IMR-90 (cell line): ENCODE data around the gene LRRC3C.
A peak's percentile ranks its signal among the peaks of the same experiment; 100 is the strongest.

Experiments
- CHD1 ChIP-seq: IDR thresholded peaks from 2 replicates; pipeline ENCODE4 v1.6.1; 2012; ENCODE audit warnings: low read depth, low read length, improper control_type of control experiment
- CTCF ChIP-seq: conservative IDR thresholded peaks from 2 replicates; pipeline ENCODE4 v1.5.1; 2012; ENCODE audit warnings: mild to moderate bottlenecking, low read depth, low read length, improper control_type of control experiment
- FOS ChIP-seq: fragments of 150-350 bp; IDR thresholded peaks from 2 replicates; pipeline ENCODE4 v1.6.1; 2016; ENCODE audit warnings: low read depth, low read length
- NFE2L2 ChIP-seq: fragments of 150-350 bp; IDR thresholded peaks from 2 replicates; pipeline ENCODE4 v1.6.1; 2016; ENCODE audit warnings: low read depth, mild to moderate bottlenecking, low read length
- POLR2A ChIP-seq: IDR thresholded peaks from 2 replicates; pipeline ENCODE4 v1.6.1; 2012; ENCODE audit warnings: mild to moderate bottlenecking, low read depth, low read length

- TF ChIP-seq POLR2A (no peak; the same call in 1 of the 2 replicates), CTCF (no peak), CHD1 (no peak), NFE2L2 (no peak), FOS (peak; percentile 87)
Measured at GRCh38 chr17:39928858-39929645, 1.5 kb downstream of the LRRC3C start.
